HG02588 (cell line): ENCODE measurements around the gene UBE2L5.
"Not testable (repeated sequence)": the region's sequence is repeated elsewhere in the genome, so short reads cannot be mapped to it uniquely, and the experiment has no call there.

Experiments
- ATAC-seq: cut with Tn5 transposase; IDR thresholded peaks from one replicate; pipeline ENCODE4 v1.9.1; 2021; ENCODE audit warnings: mild to moderate bottlenecking, moderate library complexity; ENCODE audit not compliant: unreplicated experiment

UBE2L5 gene

DNA sequence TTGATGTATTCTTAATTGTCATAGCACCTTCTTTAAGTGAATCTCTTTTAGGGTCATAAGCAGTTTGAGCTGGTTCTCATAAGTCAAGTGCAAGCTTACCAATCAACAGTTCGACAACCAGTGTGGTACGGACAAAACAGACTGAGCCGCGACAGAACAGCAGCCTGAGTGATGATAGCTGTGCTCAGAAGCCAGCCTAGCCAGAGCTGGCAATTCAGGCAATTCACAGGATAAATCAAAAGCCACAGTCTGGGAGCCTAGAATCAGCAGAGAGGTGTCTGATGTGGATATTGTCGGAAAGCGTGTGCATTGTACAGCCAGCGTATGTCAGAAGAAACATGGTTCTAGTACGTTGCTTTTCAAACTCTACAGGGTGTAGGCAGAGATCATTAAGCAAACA, 14.9 kb downstream of the UBE2L5 start:
- no peak for ATAC-seq

DNA sequence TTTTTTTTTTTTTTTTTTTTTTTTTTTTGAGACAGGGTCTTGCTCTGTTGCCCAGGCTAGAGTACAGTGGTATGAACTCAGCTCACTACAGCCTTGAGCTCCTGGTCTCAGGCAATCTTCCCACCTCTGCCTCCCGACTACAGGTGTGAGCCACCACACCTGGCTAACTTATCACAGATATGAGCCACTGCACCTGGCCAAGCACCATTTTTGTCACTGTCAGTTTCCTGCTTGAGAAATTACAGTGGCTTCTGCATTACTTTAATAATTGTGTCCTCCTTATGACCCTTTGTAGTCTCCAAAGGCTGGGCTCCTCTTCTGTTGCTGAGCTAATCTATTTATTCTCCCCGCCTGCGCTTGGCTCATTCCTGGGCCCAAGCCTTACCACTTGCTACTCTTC, 16.0 kb downstream of the UBE2L5 start:
- ATAC-seq, result no peak

GRCh38 chr13:30440910-30441703, 18.8 kb downstream of the UBE2L5 start:
- no peak for ATAC-seq

DNA sequence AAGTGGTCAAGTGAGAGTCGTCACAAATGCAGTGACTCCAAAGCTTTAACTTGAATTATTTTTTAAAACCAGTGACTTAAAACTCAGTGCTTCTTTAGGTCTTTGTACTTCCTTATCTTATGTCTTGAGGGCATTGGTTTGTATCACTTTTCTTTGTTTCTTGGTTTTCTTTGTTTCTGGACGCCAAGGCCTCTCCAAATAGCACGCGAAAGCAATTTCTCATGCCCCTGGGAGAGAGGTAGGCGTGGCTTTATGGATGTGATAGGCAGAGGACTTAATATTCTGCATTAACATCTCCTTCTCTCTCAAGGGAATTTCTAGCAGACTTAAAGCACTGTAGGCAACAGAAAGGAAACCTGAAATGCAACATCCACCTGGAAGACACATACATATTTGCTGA, 20.6 kb downstream of the UBE2L5 start:
- no peak for ATAC-seq

- not testable (repeated sequence) for ATAC-seq
Observed at GRCh38 chr13:30443491-30443890, 21.2 kb downstream of the UBE2L5 start.

DNA sequence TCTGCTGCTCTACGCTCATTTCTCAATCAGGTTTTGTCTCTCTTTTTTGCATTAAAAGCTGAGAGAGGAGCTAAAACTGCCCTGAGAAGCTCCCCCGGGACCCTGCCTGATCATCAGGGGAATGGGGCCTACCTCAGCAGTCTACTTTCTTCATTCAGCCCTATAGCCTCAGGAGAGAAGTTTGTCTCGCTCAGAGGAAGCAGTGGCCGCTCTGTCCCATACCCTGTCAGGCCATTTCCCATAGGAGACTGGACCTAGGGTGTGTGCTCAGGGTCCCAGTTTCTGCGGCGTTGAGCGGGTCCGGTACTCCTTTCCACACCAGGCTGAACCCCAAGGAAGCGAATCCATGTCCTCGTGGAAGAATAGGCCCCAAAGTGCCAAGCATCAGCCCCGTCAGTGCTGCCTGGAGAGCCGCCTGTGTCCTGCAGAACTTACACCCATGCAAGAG, 21.7 kb downstream of the UBE2L5 start:
- no peak for ATAC-seq

GRCh38 chr13:30446126-30446500, 23.8 kb downstream of the UBE2L5 start:
- ATAC-seq, result no peak

- ATAC-seq, result no peak
Observed at GRCh38 chr13:30448441-30448840, 26.1 kb downstream of the UBE2L5 start.

- ATAC-seq, result no peak
Observed at GRCh38 chr13:30450066-30450465, 27.8 kb downstream of the UBE2L5 start.

GRCh38 chr13:30451476-30451875, 29.2 kb downstream of the UBE2L5 start:
- not testable (repeated sequence) for ATAC-seq

GRCh38 chr13:30453727-30454126, 31.4 kb downstream of the UBE2L5 start:
- no peak for ATAC-seq

- no peak for ATAC-seq
Observed at GRCh38 chr13:30454991-30455390, 32.7 kb downstream of the UBE2L5 start.

DNA sequence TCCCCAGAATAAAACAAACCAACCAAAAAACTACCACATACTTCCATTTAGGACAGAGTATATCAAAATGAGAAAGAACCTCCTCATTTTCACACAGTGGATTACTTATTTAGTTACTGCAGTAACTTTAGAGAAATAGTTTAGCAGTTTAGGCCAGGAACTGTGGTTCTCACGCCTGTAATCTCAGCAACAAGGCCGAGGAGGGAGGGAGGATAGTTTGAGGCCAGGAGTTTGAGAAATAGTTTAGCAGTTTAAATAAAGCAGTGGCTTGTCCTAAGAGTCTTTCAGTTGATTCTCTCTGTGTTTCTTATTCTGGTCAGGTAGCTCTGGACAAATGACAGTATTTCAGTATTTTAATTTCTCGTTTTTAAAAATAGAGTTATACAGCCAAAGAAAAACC, 34.0 kb downstream of the UBE2L5 start:
- ATAC-seq, result no peak

DNA sequence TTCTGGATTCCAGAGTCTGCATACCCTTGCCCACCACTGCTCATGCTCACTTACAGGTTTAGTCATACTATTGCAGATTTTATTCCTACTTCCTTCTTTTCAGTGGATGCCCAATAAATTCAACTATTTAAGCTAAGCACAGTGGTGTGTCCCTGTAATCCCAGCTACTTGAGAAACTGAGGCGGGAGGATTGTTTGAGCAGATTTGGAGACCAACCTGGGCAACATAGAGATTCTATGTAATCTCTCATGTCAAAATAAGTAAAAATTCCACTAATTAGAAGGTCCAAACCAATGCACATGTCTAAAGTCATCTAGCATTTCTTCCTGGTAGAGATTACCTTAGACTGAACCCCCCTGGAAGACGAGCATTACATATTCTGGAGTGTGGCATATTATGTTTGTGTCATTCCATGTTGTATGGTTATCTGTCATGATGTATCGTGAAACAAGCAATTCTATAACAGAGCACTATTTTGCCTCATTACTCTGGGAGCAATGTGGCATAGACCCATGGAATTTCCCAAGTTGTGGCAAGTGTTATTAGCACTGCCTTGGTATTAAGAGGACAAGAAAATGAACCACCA, 35.1 kb downstream of the UBE2L5 start:
- no peak for ATAC-seq

DNA sequence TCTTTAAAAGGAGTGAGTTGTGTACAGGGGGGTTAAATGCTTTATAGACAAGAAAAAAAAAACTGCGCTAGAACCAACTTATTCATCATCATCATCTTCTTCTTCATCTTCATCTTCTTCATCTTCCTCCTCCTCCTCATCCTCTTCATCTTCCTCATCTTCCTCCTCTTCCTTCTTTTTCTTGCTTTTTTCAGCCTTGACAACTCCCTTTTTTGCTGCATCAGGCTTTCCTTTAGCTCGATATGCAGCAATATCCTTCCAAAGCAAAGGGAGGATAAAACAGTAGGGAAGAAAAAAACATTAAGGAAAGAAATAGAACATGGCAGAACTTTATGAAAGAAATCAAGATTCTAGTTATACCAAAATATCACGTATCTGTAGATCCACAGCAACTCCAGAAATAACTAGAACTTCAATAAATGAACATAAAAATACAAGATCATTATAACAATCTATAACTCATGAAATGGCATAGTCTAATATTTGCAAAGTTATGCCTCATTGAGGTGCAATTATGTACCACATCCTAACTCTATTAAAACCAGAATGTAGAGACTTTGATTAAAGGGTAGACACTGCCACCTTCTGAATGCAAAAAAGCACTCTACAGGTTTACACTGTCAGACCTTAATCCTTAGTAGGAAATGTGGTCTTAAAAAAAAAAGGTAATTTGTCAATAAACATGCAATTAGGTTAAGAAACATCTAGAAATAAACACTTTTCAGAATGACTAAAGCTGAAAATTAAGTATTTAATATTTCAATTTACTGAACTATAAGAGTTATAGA, 39.2 kb downstream of the UBE2L5 start:
- not testable (repeated sequence) for ATAC-seq

DNA sequence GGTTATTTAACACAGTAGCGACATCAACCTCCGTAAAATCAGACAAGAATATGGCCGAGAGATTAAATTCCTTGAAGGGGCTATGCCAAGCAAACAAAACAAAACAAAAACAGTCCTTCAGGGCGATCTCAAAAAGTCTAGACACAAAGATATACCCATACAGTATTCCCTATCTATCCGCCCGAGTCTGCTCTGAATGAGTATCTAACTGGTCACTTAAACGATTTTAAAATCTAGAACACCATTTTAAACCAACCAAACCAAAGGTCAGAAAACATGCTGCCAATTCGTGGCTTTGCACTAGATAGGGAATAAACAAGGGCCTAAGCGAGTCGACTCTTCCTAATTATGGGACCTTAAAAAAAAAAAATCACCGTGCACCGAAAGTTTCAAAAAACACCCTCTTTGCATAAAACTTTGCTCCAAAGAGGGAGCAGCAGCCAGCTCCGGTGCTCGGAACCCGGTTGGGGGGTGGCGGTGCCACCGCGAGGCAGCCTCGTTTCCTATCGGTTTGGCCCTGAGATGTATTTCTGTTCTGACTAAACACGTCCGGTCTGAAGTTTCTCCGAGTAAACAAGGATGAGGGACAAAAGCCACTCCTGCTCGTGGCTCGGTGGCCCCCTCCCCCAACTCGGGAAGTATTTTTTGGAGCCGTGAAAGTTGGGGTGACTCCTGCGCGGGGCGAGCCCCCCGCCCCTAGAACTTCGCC, 41.6 kb downstream of the UBE2L5 start:
- peak; percentile 38 for ATAC-seq

DNA sequence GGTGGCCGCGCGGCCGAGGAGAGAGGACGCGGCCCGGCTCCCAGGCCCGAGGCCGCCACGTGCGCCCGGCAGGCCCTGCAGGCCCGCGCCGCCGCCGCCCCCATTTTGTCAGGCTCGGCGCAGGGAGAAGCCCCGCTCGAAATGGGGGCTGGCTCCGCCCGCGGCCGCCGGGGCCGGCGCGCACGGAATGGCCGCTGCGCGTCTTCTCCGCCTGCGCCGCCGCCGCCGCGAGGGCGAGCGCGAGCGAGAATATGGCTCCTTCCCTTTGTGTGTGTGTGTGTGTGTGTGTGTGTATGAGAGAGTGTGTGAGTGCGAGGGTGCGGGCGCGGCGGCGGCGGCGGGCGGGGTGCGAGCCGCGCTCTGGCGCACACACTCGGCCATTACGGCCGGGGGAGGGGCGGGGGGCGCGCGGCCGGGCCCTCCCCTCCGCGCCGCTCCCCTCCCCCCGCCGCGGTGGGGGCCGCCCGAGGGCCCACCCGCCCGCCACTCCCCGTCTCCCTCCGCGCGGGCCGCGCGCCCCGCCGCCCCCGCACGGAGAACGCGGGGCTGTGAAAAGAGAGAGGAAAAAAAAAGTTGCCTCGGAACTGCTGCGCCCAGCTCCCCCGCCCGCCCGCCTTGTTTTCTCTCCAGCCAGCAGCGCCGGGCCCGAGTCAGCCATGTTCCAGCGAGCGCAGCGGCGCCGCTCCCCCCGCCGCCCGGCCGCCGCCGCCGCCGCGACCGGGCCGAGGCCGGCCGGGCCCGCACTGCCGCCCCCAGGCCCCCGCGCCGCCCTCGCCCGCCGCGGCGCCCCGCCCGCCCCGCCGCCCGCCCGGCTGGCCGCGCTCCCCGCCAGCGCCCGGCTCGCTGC, 42.4 kb downstream of the UBE2L5 start:
- peak; percentile 33 for ATAC-seq

DNA sequence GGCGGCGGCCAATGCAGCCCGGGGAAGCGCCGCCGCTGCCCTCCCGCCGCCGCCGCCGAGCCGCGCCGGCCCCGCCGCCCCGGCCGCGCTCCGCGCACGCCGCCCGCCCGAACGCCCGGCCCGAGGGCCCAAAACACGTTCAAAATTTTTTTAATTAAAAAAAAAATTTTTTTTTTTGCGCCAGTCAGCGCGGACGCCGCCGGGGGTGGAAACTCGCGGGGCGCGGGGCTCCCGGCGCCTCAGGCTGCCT, 43.0 kb downstream of the UBE2L5 start:
- ATAC-seq, result no peak

GRCh38 chr13:30465593-30466357, 43.5 kb downstream of the UBE2L5 start, which contains the start of gene HMGB1:
Gene HMGB1 (minus strand): TSS chr13:30465936. CDS start chr13:30463680, 2,256 bp downstream.
- ATAC-seq, result peak; percentile 83

DNA sequence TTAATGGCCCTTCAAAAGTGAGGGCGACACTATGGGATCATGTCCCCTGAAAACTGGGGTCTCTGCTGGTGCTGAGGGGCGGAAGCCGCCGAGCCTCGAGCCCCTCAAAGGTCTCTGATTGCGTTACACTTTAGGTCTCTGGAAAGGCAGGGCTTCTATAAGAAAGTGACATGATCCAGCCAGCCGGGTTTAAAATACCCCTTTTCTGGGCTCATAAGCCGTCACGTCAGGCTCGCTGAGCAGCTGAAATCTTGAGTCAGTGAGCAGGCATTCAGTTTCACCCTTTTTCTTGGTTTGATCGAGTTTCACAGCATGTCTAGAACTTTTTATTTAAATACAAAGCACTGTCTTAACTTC, 44.0 kb downstream of the UBE2L5 start:
- no peak for ATAC-seq
